Kidney capillary endothelial cell (primary cell): ENCODE measurements around the gene C12orf42.

Experiments used
- DNase-seq: peaks from one replicate; pipeline ENCODE4 v3.0.0-alpha.2; 2018; ENCODE audit warnings: low spot score

C12orf42 gene

DNA sequence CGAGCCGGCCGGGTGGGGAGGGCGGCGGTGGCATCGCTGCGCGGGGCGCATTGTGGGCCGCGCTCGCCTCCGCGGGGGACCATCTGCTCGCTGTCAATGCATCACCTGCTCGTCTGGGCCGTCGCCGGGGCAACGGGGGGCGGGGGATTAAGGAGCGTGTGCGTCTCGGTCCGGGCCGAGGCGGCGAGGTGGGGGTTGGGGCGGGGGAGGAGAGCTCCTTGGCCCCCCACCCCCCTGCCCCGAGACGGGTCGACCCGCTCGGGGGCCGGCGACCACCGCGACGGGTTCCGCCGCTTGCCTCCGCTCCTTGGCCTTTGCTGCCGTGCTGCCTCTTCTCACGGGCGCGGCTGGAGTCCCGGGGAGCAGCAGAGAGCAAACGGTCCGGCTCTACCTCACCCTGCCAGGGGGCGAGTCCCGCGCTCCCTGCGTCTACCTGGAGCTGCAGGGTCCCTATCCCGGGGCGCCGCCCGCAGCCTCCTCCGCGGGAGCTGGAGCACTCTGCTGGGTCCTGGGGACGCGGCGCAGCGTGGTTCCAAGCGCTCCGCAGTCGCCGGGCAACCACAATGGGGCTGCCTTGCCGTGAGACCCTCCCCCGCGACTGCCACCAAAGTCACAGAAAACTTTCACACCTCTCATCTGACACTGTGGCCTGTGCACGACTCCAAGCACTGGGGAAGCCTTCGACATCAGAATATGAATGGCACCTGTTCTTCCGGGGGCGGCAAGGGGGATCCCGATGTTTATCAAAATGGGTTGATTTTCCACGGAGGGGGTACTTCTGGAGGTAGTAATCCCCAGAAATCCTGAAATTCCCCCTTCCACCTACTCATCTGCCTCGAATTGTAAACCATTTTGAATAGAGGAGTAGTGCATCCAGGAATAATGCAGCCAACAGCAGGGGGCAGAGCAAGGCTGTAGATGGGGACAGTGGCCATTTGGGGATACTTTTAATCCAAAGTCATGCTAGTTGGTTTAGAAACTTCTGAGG is at the start of gene C12orf42:
Gene C12orf42 (minus strand): TSS at position 500 of the 988 bp plus-strand sequence. CDS start 17,542 bp downstream, outside the sequence.
- DNase-seq = no peak

- no peak for DNase-seq
These were observed 46.3 kb upstream of the C12orf42 start for GRCh38 chr12:103542078-103542477.

GRCh38 chr12:103540319-103540718 is 44.6 kb upstream of the C12orf42 start:
- no peak for DNase-seq

GRCh38 chr12:103538397-103538796 is 42.6 kb upstream of the C12orf42 start:
- DNase-seq = peak; percentile 8

GRCh38 chr12:103530307-103531066 is 34.7 kb upstream of the C12orf42 start:
- no peak for DNase-seq

DNA sequence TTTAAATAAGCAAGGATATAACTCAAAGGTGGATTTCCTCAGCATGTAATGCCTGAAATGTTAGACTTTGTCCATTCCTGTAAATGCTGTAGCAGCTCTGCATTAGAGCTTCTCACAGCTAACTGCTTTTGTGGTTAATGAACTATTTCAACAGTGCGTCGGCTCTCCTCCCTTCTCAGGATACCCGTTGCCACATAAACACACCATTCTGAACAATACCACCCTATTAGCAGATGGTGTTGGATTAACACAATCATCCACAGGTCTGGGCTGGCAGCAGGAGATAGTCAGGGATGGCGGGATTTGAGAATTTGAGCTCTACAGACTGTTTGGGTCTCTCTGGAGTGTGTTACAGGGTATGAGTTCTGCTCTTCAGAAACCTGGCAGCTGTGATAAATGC is 33.5 kb upstream of the C12orf42 start:
- DNase-seq = no peak

DNA sequence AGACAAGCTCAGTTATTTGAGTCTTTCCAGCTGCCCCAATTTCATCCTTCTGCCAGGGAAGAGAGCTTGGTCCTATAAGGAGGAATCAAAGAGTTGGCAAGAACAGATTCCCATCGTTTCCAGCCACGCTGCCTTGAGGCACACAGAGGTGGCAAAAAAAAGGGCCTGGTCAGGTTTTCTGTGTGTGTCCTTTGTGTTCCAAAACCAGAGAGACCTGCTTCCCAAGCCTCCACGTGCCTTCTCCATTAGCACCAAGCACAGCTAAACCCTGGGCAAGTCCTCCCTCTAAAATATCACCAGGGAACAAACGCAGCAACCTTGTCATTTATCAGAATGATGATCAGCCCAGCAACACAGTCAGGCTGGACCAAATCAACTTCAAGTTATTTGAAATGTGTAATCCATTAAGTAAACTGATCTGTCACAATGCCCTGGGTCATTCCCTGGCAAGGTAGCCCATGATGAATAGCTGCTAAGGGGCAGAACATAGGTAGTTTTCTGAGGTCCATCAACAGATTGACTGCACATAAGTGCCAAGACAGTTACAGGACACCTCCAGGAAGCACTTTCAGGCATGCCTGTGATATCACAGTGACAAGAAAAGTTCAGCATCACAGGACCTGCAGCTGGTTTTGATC is 28.6 kb upstream of the C12orf42 start:
- DNase-seq = no peak

- no peak for DNase-seq
These were observed 28.0 kb upstream of the C12orf42 start for GRCh38 chr12:103523771-103524170.

DNA sequence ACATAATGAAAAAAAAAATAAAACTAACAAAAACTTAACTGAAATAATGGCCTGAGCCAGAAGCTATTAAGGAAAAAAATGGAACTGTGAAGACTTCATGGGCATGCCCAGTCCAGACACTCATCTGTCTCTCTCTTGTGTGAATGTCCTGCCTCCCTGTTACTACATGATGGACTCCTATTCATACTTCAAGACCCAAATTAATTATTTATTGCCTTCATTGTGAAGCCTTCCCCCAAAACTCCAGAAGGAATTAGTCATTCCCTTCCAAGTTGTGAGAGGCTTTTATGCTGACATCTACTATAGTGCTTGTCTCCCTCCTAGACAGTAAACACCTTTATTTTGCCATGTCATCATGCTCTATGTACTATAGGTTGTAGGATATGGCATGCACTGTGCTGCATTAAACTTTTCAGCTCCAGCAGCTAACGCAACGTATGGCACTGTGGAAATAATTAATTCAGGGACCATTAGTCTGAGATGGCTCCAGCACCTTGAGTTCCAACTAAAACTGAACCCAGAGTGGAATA is 25.0 kb upstream of the C12orf42 start:
- DNase-seq = no peak

- DNase-seq = no peak
These were observed 23.9 kb upstream of the C12orf42 start for GRCh38 chr12:103519632-103520031.

DNA sequence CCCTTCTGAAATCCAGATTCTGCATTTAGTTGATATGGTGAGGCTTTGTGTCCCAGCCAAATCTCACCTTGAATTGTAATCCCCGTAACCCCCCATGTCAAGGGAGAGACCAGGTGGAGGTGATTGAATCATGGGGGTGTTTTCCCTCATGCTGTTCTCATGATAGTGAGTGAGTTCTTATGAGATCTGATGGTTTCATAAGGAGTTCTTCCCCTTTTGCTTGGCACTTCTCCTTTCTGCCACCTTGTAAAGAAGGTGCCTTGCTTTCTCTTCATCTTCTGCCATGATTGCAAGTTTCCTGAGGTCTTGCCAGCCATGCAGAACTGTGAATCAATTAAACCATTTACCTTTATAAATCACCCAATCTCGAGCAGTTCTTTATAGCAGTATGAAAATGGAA is 23.1 kb upstream of the C12orf42 start:
- DNase-seq = no peak

DNA sequence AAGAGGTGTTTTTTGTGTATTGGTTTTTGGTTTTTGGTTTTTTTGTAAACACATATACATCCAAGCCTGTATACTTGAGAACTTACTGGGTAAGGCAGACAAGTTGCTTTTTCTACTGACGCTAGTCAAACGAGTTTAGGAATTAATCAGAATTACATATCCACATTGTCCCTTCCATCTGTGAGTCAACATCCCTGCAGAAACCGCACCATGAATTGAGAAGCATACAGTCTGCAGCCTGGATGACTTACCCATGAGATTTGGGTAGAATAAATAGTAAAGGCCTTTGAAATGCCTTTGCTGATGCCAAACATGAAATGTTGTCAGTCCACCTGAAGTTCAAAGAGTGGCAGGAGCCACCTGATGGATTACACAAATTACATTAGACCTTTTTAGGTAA is 21.4 kb upstream of the C12orf42 start:
- DNase-seq = no peak

GRCh38 chr12:103515341-103515740 is 19.6 kb upstream of the C12orf42 start:
- DNase-seq = no peak

GRCh38 chr12:103513875-103514274 is 18.1 kb upstream of the C12orf42 start:
- DNase-seq = no peak

DNA sequence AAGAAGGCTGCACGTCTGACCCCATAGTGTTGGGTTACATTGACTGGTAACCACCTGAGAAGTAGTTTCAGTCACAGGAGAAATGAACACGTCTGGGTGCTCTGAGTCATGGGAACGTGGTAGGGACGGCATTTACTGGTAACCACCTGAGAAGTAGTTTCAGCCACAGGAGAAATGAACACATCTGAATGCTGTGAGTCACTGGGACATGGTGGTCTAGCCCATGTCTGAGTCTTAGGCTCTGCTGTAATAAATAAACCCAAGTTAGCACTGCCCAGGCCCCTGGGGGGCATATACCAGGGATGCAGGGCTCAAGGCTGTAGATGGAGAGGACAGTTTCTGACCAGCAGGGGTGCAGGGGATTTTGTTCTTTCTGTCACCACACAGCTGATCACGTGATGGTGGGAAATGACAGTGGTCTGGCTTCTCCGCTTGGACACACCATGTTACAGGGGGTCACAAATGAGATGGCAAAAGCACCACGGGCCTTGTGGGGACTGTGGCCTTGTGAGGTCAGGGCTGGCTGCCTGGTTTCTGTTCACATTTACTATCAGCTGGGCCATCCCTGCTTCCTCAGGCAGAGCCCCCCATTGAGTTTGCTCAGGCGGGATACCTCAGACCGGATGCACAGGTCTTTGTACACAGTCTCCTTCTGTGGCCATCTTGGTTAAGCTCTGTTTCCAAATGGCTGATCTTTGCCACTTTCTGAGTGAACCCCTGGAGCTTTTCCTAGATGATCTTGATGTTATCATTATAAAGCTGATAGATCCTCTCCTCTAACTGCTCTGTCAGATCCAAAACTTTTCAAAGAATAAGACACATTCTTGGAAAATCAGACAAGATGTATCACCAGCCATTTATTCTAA is 9.8 kb upstream of the C12orf42 start:
- no peak for DNase-seq

DNA sequence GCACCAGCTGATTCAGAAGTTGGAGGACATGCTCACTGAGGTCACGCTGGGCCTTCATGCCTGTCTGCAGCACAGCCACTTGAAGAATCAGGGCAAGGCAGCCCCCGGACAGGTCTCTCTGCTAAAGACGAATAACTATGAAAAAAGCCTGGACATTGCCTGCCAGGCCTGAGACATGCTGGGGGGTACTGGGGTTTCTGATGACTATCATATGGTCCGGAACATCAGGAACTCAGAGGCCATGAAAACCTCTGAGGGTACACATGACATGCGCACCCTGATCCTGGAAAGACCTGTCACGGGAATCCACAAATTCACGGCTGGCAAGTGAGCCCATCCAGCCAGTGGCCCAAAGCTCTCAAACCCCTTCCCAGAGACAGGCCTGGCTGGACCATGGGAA is 8.8 kb upstream of the C12orf42 start:
- DNase-seq = no peak

- no peak for DNase-seq
These were observed 8.0 kb upstream of the C12orf42 start for GRCh38 chr12:103503546-103504480.

- no peak for DNase-seq
These were observed 5.7 kb upstream of the C12orf42 start for GRCh38 chr12:103501447-103501846.

DNA sequence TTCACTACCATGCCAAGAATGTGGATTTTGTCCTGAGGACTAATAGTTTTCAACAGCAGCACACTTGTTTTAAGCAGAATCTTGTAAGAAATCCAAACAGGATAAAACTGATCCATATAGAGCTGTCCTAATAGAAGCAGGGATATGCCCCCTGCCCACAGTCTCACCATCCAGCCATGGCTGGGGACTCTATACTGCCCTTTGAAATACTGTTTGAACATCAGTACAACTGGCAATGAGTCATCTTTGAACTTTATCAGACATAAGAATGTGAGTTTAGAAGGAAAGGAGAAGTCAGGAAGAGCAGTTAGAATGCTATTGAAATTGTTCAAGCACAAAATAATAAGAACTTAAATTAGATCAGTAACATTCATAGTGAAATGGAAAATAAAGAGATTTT is 3.8 kb upstream of the C12orf42 start:
- DNase-seq = no peak

- no peak for DNase-seq
These were observed 3.2 kb upstream of the C12orf42 start for GRCh38 chr12:103498990-103499389.
